ENCODE results near the gene PDSS2.

- TF ChIP-seq POLR2A (IDR thresholded peaks at IDR 0.05) (no peak), CTCF (IDR thresholded peaks at IDR 0.05) (no peak)
Measured at GRCh38 chr6:107209406-107210305, 249.7 kb downstream of the PDSS2 start.
